Measurements from ENCODE around the gene SYT1. TPM values are rescaled to one million over a fixed set of nuclear protein-coding genes. Genes with fewer than 3 reads are reported as not detected.

Gene SYT1
- total and polyA plus RNA-seq, 2 experiments from 2014 or later: 48.7 to 51.7 TPM

DNA sequence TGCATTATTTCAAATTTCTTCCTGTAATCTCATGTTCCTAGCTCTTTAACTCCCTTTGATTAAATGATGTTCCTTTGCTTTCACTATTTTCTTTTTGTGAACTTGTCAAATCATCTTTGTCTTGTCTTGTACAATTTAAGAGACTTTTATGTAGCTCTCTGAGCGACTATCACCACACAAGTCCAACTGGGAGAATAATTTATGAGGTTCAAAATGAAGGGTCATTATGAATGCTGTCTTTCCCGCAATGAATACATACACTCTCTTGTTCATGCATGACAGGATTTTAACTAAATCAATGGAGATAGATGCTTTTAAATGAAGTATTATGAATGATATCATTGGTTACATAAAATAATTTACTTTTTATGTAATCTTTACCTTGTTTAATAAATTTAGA is 418.8 kb downstream of the SYT1 start (continued):
- TF ChIP-seq, protein P1, sequence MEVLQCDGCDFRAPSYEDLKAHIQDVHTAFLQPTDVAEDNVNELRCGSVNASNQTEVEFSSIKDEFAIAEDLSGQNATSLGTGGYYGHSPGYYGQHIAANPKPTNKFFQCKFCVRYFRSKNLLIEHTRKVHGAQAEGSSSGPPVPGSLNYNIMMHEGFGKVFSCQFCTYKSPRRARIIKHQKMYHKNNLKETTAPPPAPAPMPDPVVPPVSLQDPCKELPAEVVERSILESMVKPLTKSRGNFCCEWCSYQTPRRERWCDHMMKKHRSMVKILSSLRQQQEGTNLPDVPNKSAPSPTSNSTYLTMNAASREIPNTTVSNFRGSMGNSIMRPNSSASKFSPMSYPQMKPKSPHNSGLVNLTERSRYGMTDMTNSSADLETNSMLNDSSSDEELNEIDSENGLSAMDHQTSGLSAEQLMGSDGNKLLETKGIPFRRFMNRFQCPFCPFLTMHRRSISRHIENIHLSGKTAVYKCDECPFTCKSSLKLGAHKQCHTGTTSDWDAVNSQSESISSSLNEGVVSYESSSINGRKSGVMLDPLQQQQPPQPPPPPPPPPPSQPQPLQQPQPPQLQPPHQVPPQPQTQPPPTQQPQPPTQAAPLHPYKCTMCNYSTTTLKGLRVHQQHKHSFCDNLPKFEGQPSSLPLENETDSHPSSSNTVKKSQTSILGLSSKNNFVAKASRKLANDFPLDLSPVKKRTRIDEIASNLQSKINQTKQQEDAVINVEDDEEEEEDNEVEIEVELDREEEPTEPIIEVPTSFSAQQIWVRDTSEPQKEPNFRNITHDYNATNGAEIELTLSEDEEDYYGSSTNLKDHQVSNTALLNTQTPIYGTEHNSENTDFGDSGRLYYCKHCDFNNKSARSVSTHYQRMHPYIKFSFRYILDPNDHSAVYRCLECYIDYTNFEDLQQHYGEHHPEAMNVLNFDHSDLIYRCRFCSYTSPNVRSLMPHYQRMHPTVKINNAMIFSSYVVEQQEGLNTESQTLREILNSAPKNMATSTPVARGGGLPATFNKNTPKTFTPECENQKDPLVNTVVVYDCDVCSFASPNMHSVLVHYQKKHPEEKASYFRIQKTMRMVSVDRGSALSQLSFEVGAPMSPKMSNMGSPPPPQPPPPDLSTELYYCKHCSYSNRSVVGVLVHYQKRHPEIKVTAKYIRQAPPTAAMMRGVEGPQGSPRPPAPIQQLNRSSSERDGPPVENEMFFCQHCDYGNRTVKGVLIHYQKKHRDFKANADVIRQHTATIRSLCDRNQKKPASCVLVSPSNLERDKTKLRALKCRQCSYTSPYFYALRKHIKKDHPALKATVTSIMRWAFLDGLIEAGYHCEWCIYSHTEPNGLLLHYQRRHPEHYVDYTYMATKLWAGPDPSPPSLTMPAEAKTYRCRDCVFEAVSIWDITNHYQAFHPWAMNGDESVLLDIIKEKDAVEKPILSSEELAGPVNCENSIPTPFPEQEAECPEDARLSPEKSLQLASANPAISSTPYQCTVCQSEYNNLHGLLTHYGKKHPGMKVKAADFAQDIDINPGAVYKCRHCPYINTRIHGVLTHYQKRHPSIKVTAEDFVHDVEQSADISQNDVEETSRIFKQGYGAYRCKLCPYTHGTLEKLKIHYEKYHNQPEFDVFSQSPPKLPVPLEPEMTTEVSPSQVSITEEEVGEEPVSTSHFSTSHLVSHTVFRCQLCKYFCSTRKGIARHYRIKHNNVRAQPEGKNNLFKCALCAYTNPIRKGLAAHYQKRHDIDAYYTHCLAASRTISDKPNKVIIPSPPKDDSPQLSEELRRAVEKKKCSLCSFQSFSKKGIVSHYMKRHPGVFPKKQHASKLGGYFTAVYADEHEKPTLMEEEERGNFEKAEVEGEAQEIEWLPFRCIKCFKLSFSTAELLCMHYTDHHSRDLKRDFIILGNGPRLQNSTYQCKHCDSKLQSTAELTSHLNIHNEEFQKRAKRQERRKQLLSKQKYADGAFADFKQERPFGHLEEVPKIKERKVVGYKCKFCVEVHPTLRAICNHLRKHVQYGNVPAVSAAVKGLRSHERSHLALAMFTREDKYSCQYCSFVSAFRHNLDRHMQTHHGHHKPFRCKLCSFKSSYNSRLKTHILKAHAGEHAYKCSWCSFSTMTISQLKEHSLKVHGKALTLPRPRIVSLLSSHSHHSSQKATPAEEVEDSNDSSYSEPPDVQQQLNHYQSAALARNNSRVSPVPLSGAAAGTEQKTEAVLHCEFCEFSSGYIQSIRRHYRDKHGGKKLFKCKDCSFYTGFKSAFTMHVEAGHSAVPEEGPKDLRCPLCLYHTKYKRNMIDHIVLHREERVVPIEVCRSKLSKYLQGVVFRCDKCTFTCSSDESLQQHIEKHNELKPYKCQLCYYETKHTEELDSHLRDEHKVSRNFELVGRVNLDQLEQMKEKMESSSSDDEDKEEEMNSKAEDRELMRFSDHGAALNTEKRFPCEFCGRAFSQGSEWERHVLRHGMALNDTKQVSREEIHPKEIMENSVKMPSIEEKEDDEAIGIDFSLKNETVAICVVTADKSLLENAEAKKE (CRISPR knock-in tag; IDR thresholded peaks at IDR 0.05): no peak

DNA sequence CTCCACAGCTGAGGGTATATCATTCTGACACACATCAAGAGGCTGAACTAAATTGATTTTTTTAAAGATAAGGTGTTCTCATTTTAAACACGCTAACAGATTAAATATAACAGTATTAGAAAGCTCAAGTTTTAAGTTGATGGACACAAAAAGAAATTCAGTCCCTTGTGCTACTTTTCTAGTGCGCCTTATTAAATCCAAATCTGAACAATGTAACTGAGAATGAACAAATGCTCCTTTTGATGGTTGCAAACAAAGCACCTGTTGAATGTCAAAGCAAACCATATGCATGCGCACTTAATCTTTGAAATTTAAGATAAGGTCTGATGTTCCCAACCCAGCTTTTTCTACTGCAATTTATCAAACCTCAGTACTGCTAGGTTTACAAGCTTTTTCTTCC is 424.3 kb downstream of the SYT1 start:
- H3K27me3 Mint-ChIP-seq (ENCODE audit: insufficient read depth, low read depth, poor library complexity): no peaks in the 10 kb centered on the region
- no peaks in the 10 kb centered on the region for H3K79me2 ChIP-seq (replicated peaks; ENCODE audit: insufficient read depth)
- no peak for TF ChIP-seq POLR2AphosphoS5 (IDR thresholded peaks at IDR 0.05; ENCODE audit: low read depth)
- TF ChIP-seq, protein P2, sequence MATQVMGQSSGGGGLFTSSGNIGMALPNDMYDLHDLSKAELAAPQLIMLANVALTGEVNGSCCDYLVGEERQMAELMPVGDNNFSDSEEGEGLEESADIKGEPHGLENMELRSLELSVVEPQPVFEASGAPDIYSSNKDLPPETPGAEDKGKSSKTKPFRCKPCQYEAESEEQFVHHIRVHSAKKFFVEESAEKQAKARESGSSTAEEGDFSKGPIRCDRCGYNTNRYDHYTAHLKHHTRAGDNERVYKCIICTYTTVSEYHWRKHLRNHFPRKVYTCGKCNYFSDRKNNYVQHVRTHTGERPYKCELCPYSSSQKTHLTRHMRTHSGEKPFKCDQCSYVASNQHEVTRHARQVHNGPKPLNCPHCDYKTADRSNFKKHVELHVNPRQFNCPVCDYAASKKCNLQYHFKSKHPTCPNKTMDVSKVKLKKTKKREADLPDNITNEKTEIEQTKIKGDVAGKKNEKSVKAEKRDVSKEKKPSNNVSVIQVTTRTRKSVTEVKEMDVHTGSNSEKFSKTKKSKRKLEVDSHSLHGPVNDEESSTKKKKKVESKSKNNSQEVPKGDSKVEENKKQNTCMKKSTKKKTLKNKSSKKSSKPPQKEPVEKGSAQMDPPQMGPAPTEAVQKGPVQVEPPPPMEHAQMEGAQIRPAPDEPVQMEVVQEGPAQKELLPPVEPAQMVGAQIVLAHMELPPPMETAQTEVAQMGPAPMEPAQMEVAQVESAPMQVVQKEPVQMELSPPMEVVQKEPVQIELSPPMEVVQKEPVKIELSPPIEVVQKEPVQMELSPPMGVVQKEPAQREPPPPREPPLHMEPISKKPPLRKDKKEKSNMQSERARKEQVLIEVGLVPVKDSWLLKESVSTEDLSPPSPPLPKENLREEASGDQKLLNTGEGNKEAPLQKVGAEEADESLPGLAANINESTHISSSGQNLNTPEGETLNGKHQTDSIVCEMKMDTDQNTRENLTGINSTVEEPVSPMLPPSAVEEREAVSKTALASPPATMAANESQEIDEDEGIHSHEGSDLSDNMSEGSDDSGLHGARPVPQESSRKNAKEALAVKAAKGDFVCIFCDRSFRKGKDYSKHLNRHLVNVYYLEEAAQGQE (IDR thresholded peaks at IDR 0.05; ENCODE audit: unreplicated experiment): no peak
- TF ChIP-seq, protein P3, sequence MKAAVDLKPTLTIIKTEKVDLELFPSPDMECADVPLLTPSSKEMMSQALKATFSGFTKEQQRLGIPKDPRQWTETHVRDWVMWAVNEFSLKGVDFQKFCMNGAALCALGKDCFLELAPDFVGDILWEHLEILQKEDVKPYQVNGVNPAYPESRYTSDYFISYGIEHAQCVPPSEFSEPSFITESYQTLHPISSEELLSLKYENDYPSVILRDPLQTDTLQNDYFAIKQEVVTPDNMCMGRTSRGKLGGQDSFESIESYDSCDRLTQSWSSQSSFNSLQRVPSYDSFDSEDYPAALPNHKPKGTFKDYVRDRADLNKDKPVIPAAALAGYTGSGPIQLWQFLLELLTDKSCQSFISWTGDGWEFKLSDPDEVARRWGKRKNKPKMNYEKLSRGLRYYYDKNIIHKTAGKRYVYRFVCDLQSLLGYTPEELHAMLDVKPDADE (IDR thresholded peaks at IDR 0.05): no peak
- H3K27ac ChIP-seq (ENCODE audit: low read depth): no peak overlapping the region
- no peaks in the 10 kb centered on the region for H3K9me2 ChIP-seq (ENCODE audit: insufficient read depth)
- H3K36me3 ChIP-seq (ENCODE audit: insufficient read depth): no peaks in the 10 kb centered on the region
- DNase-seq (ENCODE audit: low spot score): no peak
- ATAC-seq: no peak
- H3K4me1 ChIP-seq (ENCODE audit: insufficient read depth): no peaks in the 10 kb centered on the region
- no peaks in the 10 kb centered on the region for H3K4me1 Mint-ChIP-seq
- no peaks in the 10 kb centered on the region for H3K27me3 ChIP-seq (ENCODE audit: insufficient read depth)
- H3K27ac Mint-ChIP-seq: no peak overlapping the region
- H4K20me1 ChIP-seq (replicated peaks; ENCODE audit: insufficient read depth): no peaks in the 10 kb centered on the region
- no peaks in the 10 kb centered on the region for H3K9me3 Mint-ChIP-seq
- no peak overlapping the region for H3K4me2 ChIP-seq
- H3F3A ChIP-seq (replicated peaks; ENCODE audit: low read depth): no peaks in the 10 kb centered on the region
- H2AFZ ChIP-seq: no peak overlapping the region
- no peak overlapping the region for H3K4me3 Mint-ChIP-seq
- H3K4me3 ChIP-seq: no peak overlapping the region
- peaks cover 5% of the 10 kb centered on the region; the same call in 1 of the 3 replicates for H3K36me3 Mint-ChIP-seq (ENCODE audit: low read depth)
